BLaER1 treated with 17β-estradiol and CSF1 and Interleukin-3, amounts not matched to agents 10 nM and 100 nM (cell line): ENCODE results near the gene POU3F1.
A peak's percentile ranks its signal among the peaks of the same experiment; 100 is the strongest.

Experiments
- H3K27ac ChIP-seq, 11 experiments: shearing (Covaris generic); formaldehyde crosslinking; 2 replicates each; pipeline ENCODE4 v1.8.1; 2022
- H3K27me3 ChIP-seq, 11 experiments: shearing (Covaris generic); formaldehyde crosslinking; 2 replicates each; pipeline ENCODE4 v1.8.1; 2022
- H3K36me3 ChIP-seq, 11 experiments: shearing (Covaris generic); formaldehyde crosslinking; 2 replicates each; pipeline ENCODE4 v1.8.1; 2022
- H3K4me1 ChIP-seq, 10 experiments: shearing (Covaris generic); formaldehyde crosslinking; 2 replicates each; pipeline ENCODE4 v1.8.1; 2022
- H3K4me2 ChIP-seq, 11 experiments: shearing (Covaris generic); formaldehyde crosslinking; 2 replicates each; pipeline ENCODE4 v1.8.1; 2022
- H3K4me3 ChIP-seq, 10 experiments: shearing (Covaris generic); formaldehyde crosslinking; 2 replicates each; pipeline ENCODE4 v1.8.1; 2022
- H3K9ac ChIP-seq, 11 experiments: shearing (Covaris generic); formaldehyde crosslinking; 2 replicates each; pipeline ENCODE4 v1.8.1; 2022
- H3K9me3 ChIP-seq, 11 experiments: shearing (Covaris generic); formaldehyde crosslinking; replicated peaks in 1 of 11; 2 replicates each; pipeline ENCODE4 v1.8.1; 2022
- H4K20me1 ChIP-seq, 11 experiments: shearing (Covaris generic); formaldehyde crosslinking; 2 replicates each; pipeline ENCODE4 v1.8.1; 2022
- Cebpa-rat ChIP-seq, 11 experiments: shearing (Covaris generic); IDR thresholded peaks; 2 replicates each; pipeline ENCODE4 v1.8.1; 2022

Gene POU3F1

DNA sequence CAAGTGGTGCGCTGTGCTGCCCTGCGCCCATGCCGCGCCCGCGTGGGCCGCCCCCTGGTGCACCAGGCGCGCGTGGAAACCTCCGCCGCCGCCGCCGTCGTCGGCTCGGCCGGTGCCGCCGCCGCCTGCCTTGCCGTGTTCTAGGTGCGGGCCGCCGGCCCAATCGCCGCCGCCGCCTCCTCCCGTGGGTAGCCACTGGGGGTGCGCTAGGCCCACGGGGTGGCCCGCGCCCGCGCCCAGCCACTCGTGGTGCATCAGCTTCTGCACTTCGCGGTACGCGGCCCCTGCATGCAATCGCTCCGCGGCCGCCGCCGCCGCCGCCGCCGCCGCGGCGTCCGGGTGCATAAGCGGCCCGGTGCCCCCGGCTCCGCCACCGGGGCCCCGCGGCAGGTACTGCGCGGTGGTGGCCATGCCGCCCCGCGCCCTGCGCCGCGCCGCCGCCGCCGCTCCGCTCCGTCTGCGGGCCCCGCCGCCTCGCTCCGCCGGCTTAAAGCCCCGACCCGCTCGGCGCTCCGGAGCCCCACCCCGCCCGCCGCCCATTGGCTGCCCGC lies at the start of gene POU3F1:
Gene POU3F1, minus strand, starts transcription at position 461 of the 551 bp plus-strand sequence. Its CDS starts 50 bp downstream, at position 411.
- H3K9me3 ChIP-seq = peaks cover 0 to 9% (median 0%) of the 10 kb centered on the region in 11 experiments; a peak in 4 of 22 replicates
- H3K9ac ChIP-seq = peak within 1 kb of the TSS; percentile 20 to 67 (median 58); a peak in 17 of 22 replicates
- H4K20me1 ChIP-seq = peaks cover 0 to 69% (median 47%) of the 10 kb centered on the region in 11 experiments; a peak in 18 of 22 replicates
- H3K36me3 ChIP-seq = no peaks in the 10 kb centered on the region
- TF ChIP-seq Cebpa-rat (IDR thresholded peaks at IDR 0.05) = no peak
- H3K4me2 ChIP-seq = peak within 1 kb of the TSS; percentile 95 to 99 (median 98)
- peaks cover 72 to 82% (median 78%) of the 10 kb centered on the region in 11 experiments for H3K27me3 ChIP-seq
- peaks cover 5 to 34% (median 22%) of the 10 kb centered on the region in 10 experiments; a peak in 17 of 20 replicates for H3K4me1 ChIP-seq
- H3K27ac ChIP-seq = no peak within 1 kb of the TSS
- peak within 1 kb of the TSS; percentile 61 to 77 (median 67) for H3K4me3 ChIP-seq

DNA sequence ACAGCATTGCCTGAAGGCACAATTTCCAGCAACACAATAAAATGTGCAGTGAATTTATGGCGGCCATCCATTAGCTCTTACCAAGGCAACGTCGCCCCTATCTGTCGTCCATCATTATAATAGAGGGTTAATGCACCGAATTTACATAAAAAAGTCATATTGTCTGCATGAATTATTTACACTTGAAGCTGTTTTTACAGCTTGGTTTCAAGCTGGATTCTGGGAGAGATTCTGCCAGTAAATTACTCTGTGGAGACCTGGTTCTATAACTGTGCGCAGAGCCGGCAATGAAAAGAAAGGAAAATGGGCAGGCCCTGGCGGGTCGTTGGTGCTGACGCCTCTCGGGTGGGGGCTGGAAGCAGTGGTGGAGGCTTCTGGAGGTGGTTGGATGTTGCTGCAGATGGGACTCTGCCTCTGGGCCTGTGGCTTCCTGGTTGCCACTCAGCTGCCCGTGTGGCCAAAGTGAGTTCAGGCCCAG lies 48.9 kb upstream of the POU3F1 start:
- peak overlapping the region in 7 of 11 experiments; percentile 54 to 81 (median 63); a peak in 8 of 22 replicates for H3K4me2 ChIP-seq
- H3K27me3 ChIP-seq = no peaks in the 10 kb centered on the region; a peak in 1 of 22 replicates
- H4K20me1 ChIP-seq = no peaks in the 10 kb centered on the region
- no peak overlapping the region for H3K4me3 ChIP-seq
- no peak overlapping the region for H3K27ac ChIP-seq
- no peaks in the 10 kb centered on the region for H3K9me3 ChIP-seq
- no peaks in the 10 kb centered on the region for H3K36me3 ChIP-seq
- no peak overlapping the region for H3K9ac ChIP-seq
- H3K4me1 ChIP-seq = peaks cover 25 to 45% (median 34%) of the 10 kb centered on the region in 10 experiments
- TF ChIP-seq Cebpa-rat (IDR thresholded peaks at IDR 0.05) = no peak

- Histone ChIP-seq H3K4me3 (no peak overlapping the region), H3K4me1 (peaks cover 25 to 43% (median 33%) of the 10 kb centered on the region in 10 experiments), H3K27me3 (no peaks in the 10 kb centered on the region; a peak in 1 of 22 replicates), H3K36me3 (no peaks in the 10 kb centered on the region), H3K27ac (no peak overlapping the region), H3K9me3 (no peaks in the 10 kb centered on the region), H3K9ac (no peak overlapping the region), H4K20me1 (no peaks in the 10 kb centered on the region), H3K4me2 (peak overlapping the region in 9 of 11 experiments; percentile 45 to 81 (median 63); a peak in 18 of 22 replicates)
- TF ChIP-seq Cebpa-rat (IDR thresholded peaks at IDR 0.05) = no peak
These were observed 48.2 kb upstream of the POU3F1 start for GRCh38 chr1:38094711-38095290.

DNA sequence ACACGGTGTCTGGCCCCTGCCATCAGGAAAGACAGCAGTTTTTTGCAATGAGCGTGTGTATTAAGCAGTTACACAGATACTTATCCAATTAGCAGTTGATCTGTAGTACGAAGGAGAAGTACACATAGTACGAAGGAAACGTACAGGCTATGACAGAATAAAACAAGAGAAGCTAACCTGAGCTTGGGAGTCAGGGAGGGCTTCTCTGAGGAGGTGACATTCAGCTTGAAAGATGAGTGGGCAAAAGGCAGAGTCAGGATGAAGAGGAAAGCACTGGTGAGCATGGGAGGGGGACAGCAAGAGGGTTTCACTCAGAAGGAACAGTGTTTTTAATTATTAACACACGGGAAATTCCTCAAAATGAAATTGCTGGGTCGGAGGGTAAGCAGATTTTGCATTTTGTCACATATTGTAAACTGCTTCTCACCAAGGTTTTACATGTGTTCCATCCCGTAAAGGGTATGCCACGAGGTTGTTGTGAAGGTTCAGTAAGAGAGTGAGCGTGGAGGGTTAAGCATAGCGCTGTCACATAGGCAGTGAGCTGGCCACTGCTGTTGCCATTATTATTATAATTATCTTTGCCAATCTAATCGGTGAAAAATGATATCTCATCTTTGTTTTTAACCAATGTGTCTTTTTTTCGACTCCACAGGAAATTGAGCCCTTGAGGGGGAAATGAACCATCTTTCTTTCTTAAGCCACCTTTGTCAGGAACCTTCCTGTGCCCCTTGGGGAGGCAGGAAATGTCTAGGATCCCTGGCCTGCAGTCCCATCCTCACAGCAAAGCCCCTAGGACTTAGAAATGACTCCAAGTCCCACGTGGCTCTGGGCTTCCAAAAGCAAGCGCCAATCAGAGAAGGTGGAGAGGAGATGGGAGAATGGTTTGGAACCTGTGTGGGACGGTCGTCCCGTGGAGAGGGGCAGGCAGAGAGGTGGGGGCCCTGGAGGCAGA lies 47.3 kb upstream of the POU3F1 start:
- no peak for TF ChIP-seq Cebpa-rat (IDR thresholded peaks at IDR 0.05)
- Histone ChIP-seq H3K9me3 (no peaks in the 10 kb centered on the region), H3K4me3 (no peak overlapping the region), H4K20me1 (no peaks in the 10 kb centered on the region), H3K4me2 (peak overlapping the region in 10 of 11 experiments; percentile 26 to 81 (median 60); a peak in 20 of 22 replicates), H3K4me1 (peaks cover 25 to 43% (median 33%) of the 10 kb centered on the region in 10 experiments), H3K27me3 (no peaks in the 10 kb centered on the region; a peak in 1 of 22 replicates), H3K36me3 (no peaks in the 10 kb centered on the region), H3K27ac (no peak overlapping the region), H3K9ac (no peak overlapping the region)

DNA sequence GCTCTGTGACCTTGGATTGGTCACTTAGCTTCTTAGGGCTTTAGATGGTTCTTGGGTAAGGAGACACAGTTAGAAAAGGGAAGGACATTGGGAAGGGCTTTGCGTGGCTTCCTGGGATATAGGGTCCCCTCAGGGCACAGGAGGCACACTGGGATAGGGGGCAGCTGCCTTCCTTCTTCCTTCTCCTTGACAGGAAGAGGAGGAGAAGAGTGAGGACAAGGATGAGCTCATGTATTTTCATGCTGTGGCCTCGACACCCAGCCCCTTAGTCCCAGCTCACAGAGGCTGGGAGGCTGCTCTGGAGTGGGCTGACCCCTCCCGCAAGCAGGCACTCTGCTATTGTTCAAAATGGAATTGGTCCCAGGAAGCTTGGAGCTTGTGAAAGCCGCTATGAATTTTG lies 45.7 kb upstream of the POU3F1 start:
- Histone ChIP-seq H3K27me3 (no peaks in the 10 kb centered on the region; a peak in 1 of 22 replicates), H3K9me3 (no peaks in the 10 kb centered on the region), H3K36me3 (no peaks in the 10 kb centered on the region), H3K4me2 (peak overlapping the region; percentile 48 to 81 (median 69)), H3K4me3 (peak overlapping the region in 2 of 10 experiments; percentile 1 to 20; a peak in 1 of 20 replicates), H3K27ac (peak overlapping the region in 7 of 11 experiments; percentile 54 to 69 (median 63); a peak in 14 of 22 replicates), H3K4me1 (peaks cover 25 to 43% (median 33%) of the 10 kb centered on the region in 10 experiments), H3K9ac (peak overlapping the region in 5 of 11 experiments; percentile 13 to 47 (median 44); a peak in 5 of 22 replicates), H4K20me1 (no peaks in the 10 kb centered on the region)
- no peak for TF ChIP-seq Cebpa-rat (IDR thresholded peaks at IDR 0.05)

DNA sequence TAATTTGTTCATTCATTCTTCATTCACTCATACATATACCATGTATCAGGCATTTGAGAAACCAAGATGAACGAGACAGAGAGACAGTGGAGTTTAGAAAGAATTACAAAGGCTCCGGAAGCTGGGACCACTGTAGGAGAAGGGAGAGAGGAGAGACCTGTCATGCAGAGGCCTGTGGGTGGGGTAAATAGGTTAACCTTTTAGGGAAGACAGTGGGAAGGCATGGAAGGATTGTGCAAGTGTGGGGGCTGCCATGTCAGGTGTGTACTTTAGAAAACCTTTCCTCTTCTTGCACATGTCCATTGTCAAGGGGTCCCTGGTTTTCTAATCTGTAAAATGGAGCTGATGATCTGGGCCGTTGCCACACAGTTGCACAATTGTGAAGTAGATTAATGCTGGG lies 44.2 kb upstream of the POU3F1 start:
- no peak overlapping the region for H3K9ac ChIP-seq

DNA sequence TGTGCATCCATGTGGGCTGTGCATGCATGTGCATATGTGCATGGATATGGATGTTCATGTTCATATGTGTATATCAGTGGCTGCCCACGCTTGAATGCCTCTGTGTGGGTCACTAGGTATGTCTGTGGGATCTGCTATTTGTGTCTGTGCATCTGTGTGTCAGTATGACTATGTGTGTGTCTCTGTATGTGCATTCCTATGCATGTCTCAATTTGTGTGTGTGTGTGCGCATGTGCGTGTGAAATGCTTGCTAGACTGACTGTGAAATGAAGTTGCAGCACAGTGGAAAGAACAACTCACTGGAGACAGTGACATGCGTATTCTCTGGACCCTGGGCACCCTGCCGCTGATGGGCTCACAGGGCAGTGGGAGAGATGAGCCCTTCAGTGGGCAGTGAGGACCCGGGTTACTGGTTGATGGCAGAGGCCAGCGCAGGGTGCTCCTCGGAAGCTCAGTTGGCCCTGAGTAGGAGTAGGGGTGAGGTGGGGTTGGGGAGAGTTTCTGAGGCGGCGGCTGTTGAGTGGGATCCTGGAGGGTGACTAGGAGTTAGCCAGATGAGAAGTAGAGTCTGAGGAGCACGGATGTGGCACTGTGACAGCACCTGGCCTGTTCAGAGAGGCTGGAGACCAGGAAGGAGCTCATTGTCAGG lies 43.2 kb upstream of the POU3F1 start:
- TF ChIP-seq Cebpa-rat (IDR thresholded peaks at IDR 0.05) = no peak
- H3K4me1 ChIP-seq = peaks cover 24 to 42% (median 34%) of the 10 kb centered on the region in 10 experiments
- H3K4me3 ChIP-seq = no peak overlapping the region
- H3K27ac ChIP-seq = no peak overlapping the region
- H3K36me3 ChIP-seq = no peaks in the 10 kb centered on the region
- H3K9ac ChIP-seq = no peak overlapping the region
- H3K4me2 ChIP-seq = no peak overlapping the region
- no peaks in the 10 kb centered on the region for H3K9me3 ChIP-seq
- no peaks in the 10 kb centered on the region for H4K20me1 ChIP-seq
- no peaks in the 10 kb centered on the region; a peak in 1 of 22 replicates for H3K27me3 ChIP-seq

More for the DNA sequence above, 44.2 kb upstream of the POU3F1 start:
- no peaks in the 10 kb centered on the region for H3K9me3 ChIP-seq
- H3K27me3 ChIP-seq = no peaks in the 10 kb centered on the region; a peak in 1 of 22 replicates
- H3K4me2 ChIP-seq = no peak overlapping the region
- H3K4me1 ChIP-seq = peaks cover 25 to 48% (median 38%) of the 10 kb centered on the region in 10 experiments
- H4K20me1 ChIP-seq = no peaks in the 10 kb centered on the region
- TF ChIP-seq Cebpa-rat (IDR thresholded peaks at IDR 0.05) = no peak
- no peak overlapping the region for H3K27ac ChIP-seq
- H3K36me3 ChIP-seq = no peaks in the 10 kb centered on the region
- H3K4me3 ChIP-seq = no peak overlapping the region

GRCh38 chr1:38088791-38089190 lies 42.2 kb upstream of the POU3F1 start:
- Histone ChIP-seq H3K4me1 (peaks cover 13 to 32% (median 24%) of the 10 kb centered on the region in 10 experiments), H3K9me3 (no peaks in the 10 kb centered on the region), H3K27ac (no peak overlapping the region), H3K4me3 (no peak overlapping the region), H3K36me3 (no peaks in the 10 kb centered on the region), H3K27me3 (no peaks in the 10 kb centered on the region; a peak in 1 of 22 replicates), H3K9ac (no peak overlapping the region), H3K4me2 (no peak overlapping the region), H4K20me1 (no peaks in the 10 kb centered on the region)
- TF ChIP-seq Cebpa-rat (IDR thresholded peaks at IDR 0.05) = no peak
